Left lobe of liver (tissue), 2 donors: ENCODE results near the gene PCNX4. TPM values are rescaled to one million over a fixed set of nuclear protein-coding genes. Genes with fewer than 3 reads are reported as not detected.
"Not testable (repeated sequence)": the region's sequence is repeated elsewhere in the genome, so short reads cannot be mapped to it uniquely, and the experiment has no call there.

ENCODE experiments used
- ATAC-seq: fragments of 200-7000 bp; cut with Tn5 transposase; one replicate; pipeline ENCODE4 v1.9.1; 2020; ENCODE audit warnings: mild to moderate bottlenecking, moderate library complexity
- DNase-seq: peaks from one replicate; pipeline ENCODE4 v3.0.0-alpha.2; 2020; ENCODE audit warnings: low spot score
- total RNA-seq: library from RNA; stranded (reverse); gene quantifications from one replicate; pipeline ENCODE4 v1.2.1, GENCODE V29; 2021
- donor health status: DM: no; HTN: no; CAD: no; lungs with moderate emphysema.
- donor health status: DM: no; HTN: yes; CAD: no.

The PCNX4 gene
- total RNA-seq, result 17.4 TPM

DNA sequence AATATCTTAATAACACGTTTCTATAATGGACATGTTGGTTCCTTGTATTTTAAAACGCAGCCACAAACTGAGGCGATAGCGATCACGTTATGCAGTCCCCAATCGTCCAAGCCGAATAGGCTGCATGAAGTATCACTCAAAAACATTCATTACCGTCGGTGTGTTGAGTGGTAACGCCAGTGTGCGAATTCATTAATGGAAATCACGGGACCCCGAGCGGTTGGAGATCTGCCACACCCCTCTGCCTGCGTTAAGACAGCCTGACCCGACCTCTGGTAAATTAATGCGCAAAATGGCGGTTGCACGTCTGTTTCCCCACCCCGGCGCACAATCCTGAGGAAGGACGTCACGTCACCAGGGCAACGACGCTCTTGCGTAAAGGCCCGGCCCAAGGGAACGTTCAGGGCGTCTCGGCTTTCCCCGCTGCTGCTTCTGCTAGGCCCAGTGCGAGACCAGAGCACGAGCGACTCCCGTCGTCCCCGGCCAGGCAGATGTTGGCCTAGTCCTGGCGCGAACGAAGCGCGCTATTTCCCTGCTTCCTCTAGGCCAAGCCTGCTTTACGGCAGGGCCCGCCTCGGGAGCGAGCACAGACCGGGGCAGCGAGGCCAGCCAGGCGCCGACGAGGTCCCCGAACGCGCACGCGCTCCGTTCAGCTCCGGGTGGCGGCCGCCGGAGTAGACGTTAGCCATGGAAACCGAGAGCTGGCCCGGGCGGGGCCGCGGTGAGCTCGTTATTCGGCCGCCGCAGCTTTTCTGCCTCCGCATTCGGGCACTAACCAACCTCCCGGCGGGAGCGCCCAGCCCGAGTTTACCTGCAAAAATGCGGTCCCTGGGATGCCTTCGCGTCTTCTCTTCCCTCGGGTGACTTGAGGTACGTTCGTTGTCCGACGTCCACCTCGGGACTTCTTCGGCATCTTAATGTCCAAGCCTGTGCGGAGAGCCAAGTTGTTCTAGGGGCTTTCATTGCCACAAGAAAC, at the start of gene PCNX4:
TSS of gene PCNX4 (plus strand) at position 374 of the 976 bp plus-strand sequence. CDS start 15,716 bp downstream, outside the sequence.
- DNase-seq (peak; percentile 98), ATAC-seq (peak; percentile 91)

DNA sequence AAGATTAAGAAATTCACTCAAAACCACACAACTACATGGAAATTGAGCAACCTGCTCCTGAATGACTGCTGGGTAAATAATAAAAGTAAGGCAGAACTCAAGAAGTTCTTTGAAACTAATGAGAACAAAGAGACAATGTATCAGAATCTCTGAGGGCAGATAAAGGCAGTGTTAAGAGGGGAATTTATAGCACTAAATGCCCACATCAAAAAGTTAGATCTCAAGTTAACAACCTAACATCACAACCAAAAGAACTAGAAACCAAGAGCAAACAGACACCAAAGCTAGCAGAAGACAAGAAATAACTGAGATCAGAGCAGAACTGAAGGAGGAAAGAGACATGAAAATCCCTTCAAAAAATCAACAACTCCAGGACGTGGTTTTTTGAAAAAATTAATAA, 43.7 kb upstream of the PCNX4 start:
- ATAC-seq, result not testable (repeated sequence)

DNA sequence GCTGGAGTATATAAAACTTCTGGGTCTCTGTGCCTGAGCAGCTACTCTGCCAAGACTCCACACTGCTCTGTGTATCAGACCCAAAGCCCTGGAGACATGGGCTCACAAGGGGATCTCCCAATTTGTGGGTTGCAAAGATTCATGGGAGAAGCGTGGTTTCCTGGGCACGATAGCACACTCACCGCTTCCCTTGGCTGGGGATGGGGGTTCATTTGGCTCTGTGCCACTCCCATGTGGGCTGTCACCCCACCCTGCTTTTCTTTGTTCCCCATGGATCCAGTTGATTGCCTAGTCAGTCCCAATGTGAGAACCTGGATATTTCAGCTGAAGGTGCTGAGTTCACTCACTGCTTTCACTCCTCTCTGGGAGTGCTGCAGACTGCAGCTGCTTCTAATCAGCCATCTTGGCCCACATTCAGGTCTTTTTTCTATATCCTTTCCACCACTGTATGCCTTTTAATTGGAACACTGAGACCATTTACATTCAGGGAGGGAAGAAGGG, 40.0 kb upstream of the PCNX4 start:
- DNase-seq, result no peak

More for the DNA sequence above, 43.7 kb upstream of the PCNX4 start:
- not testable (repeated sequence) for DNase-seq

DNA sequence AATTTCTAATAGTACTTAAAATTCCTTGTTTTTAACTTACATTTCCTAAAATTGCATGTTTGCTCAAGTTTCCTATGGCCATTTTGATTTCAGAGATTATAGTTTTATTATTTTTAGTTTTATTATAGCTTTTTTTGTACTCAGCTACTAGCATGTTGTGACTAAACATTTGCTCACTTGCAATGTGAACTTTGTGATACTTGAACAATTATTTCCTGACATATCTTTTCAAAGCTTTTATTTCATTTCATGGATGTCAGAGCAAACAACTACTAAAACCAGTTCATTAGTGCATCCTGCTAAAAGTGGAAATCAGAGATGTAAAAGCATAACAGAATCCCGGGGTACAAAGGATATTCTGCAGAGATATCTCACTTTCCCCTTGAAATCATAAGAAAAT, 33.6 kb upstream of the PCNX4 start:
- DNase-seq (no peak), ATAC-seq (no peak)

More for the DNA sequence above, 40.0 kb upstream of the PCNX4 start:
- ATAC-seq, result no peak

DNA sequence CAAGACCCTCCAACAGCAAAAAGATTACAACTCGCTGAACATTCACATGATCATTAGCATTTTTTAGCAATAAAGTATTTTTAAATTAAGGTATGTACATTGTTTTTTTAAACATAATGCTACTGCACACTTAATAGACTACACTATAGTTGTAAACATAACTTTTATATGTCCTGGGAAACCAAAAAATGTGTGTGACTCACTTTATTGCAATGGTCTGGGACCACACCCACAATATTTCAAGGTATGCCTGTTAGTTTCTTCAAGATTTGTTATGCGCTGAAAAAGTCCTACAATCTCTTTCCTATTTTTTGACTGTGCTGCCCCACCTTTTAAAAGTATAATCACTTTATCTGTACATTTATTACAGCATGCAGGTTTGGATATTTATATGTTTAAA, 30.4 kb upstream of the PCNX4 start:
- ATAC-seq (no peak), DNase-seq (no peak)

DNA sequence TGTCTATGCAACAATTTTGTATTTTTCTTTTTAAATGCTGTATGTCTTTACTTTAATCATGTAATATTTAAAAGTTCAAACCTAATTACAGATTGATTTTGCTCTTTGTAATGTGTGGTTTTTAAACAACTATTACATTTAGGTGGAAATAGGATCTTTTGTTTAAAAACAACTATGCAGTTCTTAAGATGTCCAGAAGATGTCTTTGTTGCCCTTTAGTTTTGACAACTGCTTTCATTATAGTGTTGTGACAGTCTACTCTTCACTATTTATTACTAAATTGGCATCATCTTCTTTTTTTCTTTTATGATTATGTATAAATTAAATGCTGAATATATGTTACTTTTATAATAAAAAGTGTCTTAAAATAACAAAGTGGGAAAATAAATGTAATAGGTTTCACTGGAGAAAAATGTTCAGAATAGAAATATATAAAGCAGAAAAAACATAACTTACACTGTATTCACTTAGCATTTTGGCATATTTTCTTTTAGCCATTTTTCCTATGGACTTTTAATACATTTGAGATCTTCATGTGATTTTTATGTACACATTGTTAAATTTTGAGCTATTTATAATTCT, 27.1 kb upstream of the PCNX4 start:
- ATAC-seq, result peak; percentile 78
- DNase-seq, result no peak

DNA sequence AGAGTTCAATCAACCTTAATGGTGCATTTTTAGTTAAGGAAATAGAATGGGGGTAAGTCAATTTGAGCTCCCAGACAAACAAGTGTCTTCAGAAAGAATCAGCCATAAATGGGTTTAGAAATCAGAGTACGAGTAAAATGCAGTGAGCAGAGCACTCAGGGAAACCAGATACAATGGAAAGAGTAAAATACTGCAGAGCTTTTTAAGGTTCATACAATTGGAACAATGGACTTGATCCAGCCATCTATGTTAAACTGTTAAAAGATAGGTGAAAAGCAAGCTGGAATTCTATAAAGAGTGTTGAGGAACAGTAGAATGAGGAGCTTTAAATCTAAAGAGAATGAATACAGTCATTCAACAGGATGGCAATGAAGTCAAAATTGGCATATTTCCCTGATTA, 23.8 kb upstream of the PCNX4 start:
- ATAC-seq, result no peak

DNA sequence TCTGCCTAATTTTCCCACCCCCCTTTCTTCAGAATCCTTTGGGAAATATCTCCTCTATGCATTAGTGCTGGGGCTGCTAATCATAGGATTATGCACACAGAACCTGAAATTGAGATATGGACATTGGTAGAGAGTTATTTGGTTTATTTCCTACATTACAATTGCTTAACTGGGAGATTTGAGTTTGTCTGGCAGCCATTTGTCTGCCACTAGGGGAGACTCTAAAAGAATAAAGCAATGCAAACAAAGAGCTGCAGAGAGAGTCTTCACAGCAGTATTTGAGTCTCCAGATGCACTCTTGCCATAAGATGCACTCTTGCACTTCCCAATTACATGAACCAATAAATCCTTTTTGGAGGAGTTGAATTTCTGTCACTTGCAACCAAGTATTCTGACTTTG, 12.0 kb upstream of the PCNX4 start:
- DNase-seq (no peak), ATAC-seq (no peak)

More for the DNA sequence above, 23.8 kb upstream of the PCNX4 start:
- DNase-seq, result no peak

DNA sequence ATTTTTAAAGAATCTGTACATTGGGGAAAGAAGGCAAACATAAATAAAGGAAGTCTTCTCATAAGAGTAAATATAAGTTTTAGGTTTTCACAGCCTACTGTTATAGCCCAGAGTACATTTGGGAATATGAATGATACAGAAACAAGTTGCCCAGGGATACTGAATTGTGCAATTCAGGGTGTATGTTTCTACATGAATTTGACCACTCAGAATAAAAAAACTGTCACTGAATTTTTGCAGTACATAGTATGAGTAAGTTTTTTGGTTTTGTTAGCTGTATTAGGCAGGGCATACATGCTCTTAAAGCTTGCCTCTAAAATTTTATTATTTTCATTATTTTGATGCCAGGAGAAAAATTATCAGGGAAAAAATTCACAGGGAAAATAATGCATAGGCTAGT, 6.6 kb upstream of the PCNX4 start:
- DNase-seq, result no peak

DNA sequence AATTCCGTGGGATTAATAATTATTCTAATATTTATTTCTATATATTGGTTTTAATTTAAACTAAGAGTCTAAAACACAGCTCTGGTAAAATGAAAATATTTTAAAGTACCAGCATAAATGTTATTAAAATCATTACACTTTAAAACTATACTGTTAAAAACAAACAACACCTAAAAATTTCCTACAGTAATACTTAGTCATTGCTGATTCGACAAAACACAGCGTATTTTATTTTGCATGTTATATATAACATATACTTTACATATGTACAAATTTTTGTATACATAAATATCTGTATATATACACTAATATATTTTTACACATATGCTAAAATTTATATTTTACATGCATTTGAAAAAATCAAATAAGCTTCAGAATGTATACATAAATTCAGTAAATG, 6.0 kb upstream of the PCNX4 start:
- DNase-seq, result no peak

More for the DNA sequence above, 6.6 kb upstream of the PCNX4 start:
- ATAC-seq, result no peak

DNA sequence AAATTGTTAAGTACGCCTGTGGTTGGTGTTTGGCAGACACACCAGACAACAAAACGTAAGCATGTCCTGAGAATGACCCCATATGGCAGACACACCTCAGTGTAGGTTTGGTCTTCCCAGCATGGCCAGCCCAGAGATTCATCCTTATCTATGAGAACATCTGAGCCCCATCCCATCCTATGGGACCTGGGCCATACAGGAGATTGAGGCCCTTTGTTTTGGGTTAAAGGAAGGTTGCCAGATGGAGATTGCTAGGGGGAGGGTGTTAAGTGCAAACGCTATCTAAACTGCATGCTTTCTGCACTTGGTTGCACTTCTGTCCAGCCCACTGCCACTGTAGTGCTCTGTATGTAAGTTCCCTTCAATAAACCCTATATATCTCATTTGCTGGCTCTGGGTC, 4.1 kb upstream of the PCNX4 start:
- no peak for ATAC-seq

More for the DNA sequence above, 6.0 kb upstream of the PCNX4 start:
- ATAC-seq, result no peak

DNA sequence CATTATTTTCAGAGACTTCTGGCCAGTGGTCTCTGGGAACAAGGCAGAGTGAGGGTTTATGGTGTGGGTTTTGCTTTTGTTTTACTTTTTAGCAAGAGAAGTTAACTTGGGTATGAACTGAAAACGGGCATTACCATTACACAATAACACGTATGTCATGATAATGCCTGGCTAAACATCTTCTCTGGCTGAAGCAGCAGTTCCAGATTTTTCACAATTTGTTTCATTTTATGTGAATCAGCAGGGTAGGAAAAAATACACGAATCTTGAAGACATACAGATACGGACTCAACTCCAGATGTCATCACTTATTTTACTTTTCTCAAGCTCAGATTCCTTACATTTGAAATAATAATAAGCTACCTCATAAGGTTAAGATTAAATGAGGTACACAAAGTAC, 2.5 kb upstream of the PCNX4 start:
- ATAC-seq, result no peak
- no peak for DNase-seq

More for the DNA sequence above, 4.1 kb upstream of the PCNX4 start:
- DNase-seq, result no peak

DNA sequence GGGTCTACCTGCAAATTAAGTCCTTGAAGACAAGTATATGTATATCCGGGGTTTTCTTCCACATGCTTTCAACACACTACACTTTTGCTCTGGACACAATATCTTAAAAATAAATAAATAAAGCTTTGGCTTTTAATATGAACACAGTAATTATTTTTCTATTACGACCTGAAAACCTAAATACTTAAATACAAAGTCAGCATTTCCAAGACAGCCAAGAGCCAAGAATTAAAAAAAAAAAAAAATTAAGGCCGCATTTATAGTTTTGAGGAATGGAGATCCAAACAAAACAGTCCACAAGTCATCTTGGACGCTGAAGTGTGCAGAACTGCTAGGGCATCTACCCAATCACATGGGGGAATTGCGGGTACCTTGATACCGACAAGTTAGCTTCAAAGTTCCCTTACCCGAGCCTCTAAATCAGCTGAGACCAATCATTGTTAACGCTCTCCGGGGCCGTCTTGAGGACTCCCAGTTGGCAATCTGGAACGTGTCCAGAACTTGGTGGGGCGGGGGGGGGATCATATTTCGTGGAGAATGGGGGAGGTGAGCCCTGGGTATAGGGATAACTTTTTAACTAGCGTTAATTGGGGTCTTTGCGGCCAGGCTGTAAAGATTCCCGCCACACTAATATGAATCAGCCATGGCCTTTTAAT, 731 bp upstream of the PCNX4 start:
- ATAC-seq (peak; percentile 19), DNase-seq (peak; percentile 55)

DNA sequence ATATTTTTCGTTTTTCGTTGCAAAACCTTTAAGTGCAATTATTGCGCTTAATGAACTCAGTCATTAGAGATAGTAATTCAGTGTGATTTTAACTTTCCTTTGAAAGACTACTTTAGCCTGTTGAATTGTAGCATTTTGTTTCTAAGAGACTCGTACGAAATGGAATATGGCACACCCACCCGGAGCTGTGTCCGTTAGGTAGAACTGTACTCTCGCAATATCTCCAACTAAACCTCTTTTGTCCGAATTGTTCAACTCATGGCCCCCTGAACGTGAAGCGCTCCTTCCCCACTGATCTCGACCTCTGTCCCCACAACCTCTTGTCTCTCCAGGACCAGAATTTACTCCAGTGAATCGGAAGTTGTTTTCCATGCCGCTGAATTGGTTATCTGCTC, 800 bp downstream of the PCNX4 start:
- DNase-seq (no peak), ATAC-seq (peak; percentile 27)

DNA sequence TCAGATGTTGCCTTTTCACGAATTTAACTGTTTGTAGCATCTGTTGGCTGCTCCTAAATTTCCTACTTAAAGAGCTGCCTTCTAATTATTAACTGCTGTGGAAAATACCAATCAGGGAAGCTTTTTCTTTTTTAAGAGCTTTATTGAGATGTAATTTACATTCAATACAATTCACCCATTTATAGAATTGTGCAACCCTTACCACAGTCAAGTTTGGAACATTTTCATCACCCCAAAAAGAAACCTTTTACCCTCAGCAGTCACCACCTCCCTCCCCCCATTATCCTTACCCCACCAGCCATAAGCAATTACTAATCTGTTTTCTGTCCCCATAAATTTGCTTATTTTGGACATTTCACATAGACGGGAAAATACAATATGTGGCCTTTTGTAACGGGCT, 1.4 kb downstream of the PCNX4 start:
- DNase-seq (no peak), ATAC-seq (no peak)

DNA sequence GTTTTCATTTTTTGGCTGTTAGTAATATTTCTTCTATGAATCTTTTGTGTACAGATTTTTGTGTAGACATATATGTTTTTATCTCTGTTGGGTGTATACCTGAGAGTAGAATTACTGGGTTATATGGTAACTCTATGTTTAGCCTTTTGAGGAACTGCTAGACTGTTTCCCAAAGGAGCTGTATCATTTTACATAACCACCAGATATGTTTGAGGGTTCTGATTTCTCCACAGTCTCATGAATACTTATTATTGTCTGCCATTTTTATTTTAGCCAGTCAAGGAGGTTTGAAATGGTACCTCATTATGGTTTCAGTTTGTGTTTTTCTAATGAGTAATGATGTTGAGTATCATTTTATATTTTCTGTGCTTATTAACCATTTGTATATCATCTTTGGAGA, 1.9 kb downstream of the PCNX4 start:
- ATAC-seq (no peak), DNase-seq (no peak)

DNA sequence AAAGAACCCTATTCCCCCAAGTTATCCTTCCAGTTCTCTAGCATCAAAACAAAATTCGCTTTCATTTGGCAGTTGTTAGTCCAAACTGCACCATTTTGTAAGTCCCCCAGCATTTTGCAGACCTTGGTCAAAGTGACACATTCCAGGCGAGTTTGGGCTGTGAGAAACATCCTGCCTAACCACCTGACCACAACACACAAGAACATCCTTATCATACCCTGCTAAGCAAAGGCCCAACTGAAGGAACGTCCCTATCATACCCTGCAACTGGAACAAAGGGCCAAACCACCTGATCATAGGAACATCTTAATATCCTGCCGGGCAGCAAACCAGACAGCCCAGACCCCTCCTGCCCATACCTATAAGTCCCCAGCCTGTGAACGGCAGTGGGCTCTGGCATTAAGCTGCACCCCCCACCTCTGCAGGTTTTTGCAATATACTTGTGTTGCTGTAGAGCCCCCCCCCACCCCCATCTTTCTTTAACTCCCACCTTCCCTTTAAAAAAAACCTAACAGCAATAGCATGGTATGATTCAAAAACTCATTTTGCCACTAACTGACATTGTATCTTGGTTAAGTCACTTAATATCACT, 2.7 kb downstream of the PCNX4 start:
- DNase-seq (no peak), ATAC-seq (no peak)

DNA sequence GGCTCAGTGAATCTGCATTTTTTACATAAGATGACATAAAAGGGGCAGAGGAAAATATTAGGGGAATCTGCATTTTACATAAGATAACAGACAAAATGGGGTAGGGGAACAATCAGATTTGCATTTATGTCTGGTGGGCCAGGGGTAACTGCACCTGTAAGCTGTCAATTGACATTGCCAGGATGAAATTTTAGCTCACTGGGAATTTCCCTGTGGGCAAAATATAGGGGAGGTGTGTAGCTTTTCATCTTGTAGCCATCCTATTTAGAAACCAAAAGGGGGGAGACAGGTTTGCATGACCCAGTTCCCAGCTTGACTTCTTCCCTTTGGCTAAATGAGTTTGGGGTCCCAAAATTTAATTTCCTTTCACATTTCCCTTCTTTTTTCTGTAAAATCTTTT, 3.5 kb downstream of the PCNX4 start:
- ATAC-seq (no peak), DNase-seq (no peak)

DNA sequence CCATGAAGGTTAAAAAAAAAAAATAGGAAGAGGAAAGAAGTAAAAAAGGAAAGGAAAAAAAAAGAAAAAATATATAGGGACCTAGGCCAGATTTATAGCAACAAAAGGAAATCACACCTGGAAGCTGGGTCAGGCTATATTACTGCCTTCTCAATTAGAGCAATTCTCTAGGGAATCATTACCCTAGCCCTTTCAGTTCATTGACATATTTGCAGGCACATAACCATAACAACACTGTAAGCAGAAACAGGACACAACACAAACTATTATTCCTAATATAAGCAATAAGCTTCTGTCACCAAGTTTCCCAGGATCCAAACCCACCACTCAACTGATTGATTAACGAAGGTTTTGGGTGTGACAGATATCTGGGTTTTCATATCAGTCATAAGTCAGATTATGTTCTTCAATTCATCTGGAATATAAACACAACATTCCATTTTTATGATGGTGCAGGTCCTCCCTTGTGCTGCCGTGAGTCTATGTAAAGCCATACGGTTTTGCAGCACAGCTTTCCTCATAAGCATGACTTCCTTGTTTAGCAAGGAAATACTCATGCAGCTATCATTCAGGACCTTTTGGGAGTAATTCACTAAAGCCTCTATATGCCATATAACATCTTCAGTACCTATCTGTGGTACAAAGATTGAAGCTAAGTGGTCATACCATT, 4.2 kb downstream of the PCNX4 start:
- ATAC-seq (no peak), DNase-seq (no peak)

DNA sequence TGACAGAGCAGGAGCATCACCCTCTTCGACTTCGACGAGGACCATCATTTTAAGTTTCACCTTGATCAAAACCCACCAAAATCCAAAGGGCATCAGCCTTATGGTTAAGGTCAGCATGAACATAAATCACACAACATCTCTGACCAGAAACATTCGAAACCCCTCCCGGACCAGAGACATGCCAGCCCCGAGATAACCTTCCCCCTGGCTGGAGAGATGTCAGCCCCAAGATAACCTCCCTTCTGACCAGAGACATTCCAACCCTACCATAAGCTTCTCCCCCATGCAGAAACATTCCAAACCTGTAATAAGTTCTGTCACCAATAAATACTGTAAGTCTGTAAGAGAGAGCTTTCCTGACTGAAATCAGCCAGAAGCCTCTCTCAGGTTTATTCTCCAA, 6.3 kb downstream of the PCNX4 start:
- DNase-seq (no peak), ATAC-seq (no peak)
